NCI-H82 (cell line): Measurements from ENCODE around the gene KEL.

Source experiments
- DNase-seq: peaks from one replicate; lab custom pipeline; 2025; lab: John Stamatoyannopoulos, UW

KEL gene

DNA sequence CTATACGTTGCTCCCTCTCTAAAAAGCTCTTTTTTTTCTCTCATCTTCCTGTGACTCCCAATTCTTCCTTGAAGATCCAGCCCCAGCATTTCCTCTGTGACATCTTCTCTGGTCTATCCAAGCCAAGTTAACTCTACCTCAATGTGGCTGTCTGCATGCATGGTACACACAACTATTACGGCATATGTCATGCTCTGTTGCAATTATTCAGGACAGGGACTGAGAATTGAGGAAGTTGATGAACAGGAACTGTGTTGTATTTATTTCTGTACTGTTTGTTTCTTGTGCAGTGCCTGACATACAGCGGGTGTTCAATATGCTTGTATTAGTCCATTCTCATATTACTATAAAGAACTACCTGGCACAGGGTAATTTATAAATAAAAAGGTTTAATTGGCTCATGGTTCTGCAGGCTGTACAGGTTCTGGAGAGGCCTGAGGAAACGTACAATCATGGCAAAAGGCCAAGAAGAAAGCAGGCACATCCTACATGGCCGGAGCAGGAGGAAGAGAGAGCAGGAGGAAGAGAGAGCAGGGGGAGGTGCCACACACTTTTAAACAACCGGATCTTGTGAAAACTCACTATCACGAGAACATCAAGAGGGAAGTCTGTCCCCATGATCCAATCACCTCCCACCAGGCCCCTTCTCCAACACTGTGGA lies 34.9 kb downstream of the KEL start:
- no peak for DNase-seq

DNA sequence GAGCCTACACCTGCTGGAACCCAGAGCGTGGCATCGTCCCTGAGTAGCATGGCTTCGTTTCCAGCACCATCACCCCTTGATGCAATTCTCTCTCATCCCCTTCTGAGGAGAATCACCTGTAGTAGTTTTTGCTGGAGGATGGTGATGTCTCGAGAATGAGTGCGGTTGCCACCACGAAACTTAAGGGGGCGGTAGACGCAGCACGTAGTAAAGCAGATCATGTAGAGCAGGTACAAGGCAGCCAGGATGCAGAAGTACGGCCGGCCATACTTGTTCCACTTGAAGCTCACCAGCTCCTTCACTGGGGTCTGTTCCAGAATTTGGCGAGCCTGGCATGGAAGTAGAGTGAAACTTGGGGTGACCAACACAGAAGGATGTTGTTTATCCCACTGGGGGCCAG lies 36.8 kb downstream of the KEL start:
- DNase-seq = peak; percentile 16

DNA sequence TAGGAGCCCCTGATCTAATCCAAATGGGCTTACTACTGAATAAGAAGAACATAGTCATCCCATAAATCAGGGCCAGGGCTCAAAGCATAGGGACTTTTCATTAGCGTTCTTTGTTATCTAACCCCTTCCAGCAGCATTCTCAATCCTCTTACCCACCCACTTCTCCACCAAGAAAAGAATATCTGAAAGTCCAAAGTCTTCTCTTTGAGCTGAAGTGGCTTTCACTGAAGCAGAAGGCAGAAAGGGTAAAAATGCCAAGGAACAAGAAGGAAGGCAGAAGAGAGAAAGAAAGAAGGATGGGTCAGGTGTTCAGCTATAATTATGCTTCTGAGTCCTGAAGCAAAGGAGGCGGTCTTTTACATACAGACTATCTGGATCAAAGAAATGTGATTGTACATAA lies 38.8 kb downstream of the KEL start:
- DNase-seq = no peak

DNA sequence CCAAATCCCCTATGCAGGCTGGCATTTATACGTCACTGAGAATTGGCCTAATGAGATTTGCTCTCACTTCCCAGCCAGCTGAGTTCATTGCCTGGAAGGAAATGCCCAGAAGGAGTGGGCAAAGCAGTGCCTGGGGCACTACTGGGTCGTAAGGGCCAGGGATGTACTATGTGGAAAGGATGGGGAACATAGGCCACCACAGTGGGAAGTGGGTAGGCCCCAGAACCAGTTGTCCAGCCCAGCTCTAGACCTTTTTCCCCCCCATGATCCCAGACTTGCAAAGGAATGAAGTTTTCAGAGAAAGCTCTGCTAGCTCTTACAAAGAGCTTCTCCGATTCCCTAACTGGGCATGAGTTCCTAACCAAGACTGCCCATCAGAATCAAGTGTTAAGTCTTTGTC lies 42.5 kb downstream of the KEL start:
- DNase-seq = peak; percentile 68

DNA sequence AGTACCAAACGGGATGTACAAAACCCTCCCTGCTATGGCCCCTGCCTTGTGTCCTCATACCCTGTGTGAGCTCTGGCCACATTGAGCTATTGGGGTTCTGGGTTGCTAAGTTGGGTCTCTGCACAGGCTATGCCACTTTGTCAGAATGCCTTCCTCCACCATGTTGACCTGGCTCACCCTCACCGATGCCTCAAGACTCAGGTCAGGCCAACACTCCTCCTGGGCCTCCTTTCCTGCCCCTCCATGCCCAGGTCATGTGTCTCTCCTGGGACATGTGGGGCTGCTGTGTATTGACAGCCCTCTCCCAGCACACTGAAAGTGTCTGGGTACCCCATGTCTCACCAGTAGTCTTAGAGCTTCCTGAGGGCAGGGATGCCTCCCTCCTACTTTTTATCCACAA lies 43.3 kb downstream of the KEL start:
- DNase-seq = no peak

DNA sequence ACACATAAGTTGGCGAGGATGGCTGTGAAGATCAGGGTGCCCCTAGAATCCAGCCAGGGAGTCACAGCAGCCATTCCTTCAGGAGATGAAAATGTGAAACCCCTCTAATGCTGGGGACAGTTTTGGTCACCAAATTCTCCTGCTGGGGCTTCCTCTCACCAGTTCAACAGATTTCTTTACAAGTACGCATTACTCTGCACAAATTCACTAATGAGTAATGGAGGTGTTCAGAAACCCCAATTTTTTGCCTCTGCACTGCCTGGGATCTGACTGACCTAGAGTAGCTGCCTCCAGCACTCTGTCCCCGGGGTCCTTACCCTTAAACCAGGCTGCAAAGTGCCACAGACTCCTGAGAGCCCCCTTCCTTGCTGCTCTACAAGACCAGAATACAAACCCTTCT lies 44.7 kb downstream of the KEL start:
- DNase-seq = no peak

DNA sequence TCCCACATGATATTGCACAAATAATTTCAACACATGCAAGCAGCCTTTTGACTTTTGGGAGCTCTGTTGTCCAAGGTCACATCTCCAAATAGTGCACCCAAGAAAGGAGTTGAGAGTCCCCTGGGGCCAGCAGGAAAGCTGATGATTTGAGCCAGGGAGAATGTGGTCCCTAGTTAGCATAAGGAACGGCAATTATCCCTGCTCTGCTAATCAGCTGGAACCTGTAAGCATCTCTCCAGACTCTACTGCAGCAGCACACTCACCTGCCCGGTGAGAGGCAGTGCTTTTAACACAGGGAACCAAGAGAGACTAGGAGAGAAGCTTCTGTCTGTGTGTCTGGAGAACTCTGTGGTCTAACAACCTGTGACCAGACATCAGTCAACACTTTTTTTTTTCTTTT lies 45.7 kb downstream of the KEL start:
- DNase-seq = no peak

DNA sequence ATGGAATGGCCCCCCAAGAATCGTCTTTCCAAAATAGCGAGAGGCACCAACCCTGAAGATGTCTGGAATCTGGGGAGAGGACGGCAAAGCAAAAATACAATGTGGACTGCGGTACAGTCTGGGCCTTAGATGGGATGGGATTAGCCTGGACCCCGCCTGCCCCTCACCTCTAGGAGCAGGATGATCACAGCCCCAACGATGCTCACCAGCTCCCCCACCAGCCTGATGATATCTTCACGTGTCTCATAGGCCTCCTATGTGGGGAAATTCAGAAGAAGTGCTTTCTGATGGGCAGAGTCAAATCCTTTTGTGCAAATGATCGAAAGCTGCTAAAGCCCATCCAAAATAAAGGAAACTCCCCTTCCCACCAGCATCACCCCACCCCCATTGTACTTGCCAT lies 46.8 kb downstream of the KEL start:
- DNase-seq = no peak

DNA sequence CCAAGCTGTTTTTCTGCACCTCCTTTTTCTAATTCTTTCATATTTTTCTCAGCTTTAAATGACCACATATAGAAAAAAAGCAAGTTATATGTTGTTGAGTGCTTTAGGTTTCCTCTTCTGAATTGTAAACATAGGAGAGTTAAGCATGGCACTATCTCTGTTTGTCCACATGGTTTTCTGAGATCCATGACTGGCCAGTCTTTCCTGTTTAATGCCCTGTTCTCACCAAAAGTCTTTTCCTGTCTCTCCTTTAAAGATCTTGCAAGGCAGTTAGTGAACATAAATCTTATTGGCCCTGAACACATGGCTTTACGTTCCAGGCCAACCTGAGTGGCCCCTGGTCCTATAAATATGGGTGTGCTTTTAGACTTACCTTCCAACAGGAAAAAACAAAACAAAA lies 48.0 kb downstream of the KEL start:
- no peak for DNase-seq

DNA sequence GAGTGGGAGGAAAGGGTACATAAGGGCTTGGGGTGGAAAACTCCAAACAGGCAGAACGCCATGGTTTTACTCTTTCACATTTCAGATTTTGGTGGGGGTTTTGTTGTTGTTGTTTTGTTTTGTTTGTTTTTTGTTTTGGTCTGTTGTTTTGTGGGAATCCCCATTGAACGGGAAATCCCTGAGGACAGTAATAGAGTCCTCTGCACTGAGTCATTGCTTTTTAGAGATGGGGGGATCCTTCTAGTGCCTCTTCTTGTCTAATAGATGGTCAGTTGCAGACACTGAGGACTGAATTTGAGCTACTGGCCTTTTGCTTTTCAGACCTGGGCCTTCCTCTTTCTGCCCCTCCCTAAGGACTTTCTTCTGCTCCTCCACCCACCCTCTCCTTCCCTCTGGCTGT lies 48.6 kb downstream of the KEL start:
- DNase-seq = no peak

DNA sequence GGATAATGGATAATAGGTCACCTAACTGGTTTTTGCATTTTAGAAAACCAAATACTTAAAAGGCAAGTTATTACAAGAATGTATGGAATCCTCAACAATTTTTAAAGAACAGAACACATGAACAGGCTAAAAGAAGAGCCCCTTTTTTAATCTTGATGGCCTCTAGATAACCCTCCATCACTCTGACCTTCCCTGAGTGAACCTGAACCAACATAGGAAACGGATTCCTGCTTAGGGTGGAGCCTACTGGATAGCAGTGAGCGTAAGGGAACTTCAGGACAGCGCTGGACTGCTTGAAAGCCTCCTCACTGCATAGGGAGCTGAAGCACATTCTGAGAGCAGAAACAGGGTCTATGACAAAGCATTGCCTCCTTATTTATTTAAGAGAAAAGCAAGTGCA lies 49.1 kb downstream of the KEL start:
- no peak for DNase-seq

DNA sequence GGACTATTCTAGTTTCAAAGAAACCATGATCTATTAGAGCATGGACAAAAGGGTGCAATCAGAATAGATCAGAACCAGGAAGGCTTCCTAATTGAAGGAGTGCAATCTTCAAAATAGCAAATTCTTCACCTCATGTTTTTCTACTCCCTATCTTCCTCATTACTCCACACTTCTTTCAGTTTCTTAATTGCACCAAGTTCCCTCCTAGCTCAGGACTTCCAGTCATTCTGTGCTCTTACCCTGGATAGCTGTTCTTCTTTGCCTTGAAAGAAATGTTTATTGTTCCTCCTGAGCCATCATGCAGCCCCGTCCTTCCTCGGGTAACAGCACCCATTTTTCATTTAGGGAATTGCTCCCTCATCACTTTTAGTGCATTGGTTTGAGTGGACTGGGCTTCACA lies 51.7 kb downstream of the KEL start:
- no peak for DNase-seq

DNA sequence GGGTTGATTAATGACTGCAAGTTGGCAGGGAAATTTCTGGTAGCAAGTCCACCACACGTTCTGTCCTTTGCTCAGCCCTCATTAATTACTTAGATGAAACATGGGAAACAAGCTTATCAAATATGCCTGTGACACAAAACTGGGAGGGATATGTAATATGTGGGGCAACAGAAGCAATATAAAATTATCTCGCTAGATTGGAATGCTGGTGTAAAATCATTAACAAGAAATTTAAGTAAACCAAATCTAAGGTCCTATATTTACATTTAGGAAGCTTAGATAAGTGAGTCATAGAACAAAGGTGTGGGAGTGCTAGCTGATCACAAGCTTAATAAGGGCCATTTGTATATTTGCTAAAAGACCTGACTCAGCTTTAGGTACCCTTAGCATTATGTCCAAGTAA lies 52.1 kb downstream of the KEL start:
- DNase-seq = no peak

DNA sequence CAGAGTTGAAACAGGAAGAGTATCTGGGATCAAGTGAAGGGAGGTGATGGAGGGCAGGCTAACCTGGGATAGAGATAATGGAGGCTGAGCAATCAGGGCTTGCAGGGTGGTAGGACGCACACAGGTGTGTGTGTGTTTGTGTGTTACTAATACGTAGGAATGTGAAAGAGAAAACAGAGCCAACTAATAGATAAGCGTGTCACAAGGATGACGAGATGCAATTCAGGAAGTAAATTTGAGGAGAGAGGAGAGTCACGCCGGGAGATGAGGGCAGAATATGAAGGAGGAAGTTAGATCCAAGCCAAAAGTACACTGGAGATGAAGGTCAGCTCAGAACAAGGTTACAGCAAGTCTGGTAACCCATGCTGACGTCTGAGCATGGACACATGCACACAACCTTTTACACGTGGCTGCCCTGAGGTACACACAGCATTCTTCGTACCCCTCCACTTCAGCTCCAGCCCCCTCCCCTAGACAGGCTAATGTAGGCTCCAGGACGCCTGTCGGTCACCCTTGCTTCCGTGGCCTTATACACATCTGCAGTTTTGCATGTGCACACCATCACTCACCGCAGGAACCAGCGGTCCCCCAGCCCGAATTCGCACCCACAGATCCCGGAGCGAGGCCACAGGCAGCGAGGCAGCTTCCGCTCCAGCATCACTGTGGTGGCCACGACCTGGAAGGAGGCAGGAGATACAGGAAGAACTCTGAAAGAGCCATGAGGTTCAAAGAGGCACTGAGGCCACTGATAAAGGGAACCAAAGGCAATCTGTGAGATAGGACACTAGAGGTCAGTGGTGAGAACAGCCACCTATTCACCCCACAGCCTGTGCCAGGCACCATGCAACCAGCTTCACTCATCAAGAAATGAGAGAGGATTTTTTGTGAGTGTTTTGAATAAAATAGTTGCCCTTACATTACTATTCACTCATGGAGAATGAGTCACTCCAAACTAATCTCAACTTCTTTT lies 53.0 kb downstream of the KEL start:
- DNase-seq = peak; percentile 47

DNA sequence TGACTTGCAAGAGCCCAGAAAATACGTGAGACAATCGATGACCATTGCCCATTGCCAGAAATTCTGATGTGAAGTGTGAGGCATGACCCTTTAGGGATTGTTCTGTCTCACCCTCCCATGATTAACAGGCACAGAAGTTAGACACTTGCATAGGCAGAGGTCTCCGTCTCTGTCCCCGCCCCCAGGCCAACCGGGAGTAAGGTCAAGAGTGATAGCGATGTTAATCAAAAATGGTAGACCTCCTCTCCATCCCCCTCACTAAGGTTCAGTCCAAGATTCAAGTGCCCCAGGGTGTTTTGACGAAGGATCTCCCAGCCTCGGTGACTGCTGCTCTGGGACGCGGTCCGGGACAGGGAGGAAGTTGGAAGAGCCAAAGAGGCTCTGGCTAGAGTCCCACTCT lies 53.9 kb downstream of the KEL start:
- DNase-seq = no peak

DNA sequence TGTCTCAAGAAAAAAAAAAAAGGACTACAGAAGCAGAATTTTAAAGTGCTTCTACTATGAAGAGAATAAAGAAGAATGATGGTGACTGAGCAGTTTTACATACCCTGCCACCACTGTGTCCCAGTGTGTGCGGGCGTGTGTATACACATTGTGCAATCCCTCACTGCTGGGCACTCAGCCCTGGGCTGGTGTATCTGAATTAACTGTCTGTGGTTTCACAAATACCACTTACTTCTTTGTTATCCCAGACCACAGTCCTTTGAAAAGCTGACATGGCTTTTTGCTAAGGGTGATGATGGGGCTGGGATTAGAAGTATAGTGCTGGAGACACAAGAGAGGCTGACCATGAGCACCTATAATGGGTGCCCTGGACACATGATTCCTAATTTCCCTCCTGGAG lies 55.5 kb downstream of the KEL start:
- DNase-seq = no peak

DNA sequence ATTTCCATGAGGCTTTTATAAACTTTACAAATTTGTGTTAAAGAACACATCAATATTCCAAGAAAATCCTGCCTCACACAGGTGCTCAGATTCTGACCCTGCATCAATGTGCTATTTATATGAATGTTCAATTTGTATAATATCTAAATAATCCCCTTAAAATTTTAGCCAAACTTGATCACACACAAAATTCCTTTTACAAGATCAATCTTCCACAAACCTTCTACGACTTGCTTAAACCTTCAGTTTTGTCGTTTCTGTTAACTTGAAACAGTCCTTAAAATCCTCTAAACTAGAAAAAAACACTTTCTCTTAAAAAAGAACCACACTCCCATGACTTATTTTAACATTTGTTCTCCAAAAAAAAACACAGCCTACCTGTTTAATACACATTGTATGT lies 56.4 kb downstream of the KEL start:
- DNase-seq = no peak

DNA sequence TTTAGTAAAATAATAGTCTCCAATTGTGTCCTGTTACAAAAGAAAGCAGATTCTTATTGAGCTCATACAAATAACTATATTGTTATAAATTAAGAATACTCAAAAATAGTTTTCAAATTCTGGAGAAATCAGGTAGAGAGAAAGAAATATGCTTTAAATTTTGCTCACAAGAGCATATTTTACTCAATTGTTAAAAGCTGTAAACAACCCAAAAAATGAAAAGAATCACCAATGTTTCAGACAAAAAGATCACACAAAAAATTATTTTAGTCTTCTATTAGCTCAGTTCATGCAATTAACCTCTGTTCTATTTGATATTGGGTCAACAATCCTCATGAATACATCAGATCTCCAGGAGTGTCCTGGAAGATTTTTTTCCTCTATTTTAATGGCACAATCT lies 58.0 kb downstream of the KEL start:
- no peak for DNase-seq

DNA sequence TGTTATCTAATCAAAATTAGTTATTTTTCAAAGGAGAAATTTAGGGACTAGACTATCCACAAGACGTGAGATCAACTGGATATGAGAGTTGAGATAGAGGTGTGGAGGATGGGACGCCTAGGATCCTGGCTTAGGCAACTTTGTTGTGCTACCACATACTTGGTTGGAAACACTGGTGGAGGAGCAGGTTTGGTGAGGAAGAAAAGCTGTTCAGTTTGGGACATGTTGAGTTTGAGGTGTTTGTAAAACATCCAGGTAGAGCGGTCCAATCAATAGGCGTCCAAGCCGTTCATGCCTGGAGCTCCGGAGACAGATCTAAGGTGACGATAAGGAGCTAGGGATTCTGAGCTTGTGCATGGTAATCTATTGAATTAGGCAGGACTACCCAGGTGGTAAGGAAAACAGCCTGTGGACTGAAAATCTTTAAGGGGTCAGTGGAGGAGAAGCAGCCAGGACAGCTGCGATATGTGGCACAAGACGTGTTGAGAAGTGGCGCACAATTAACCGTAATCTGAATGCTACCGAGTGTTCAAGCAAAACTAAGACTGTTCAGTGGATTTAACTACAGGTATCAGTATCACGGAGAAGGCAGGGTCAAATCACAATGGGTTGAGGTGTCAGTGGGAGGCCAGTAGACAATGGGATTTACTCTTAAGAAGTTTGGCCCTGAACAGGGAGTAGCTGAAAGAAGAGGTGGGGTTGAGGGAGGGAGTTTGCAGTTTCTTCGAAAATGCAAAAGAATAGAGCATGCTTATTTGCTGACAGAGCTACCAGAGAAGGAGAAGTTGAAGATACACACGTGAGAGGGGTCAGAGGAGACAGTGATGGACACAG lies 60.5 kb downstream of the KEL start:
- DNase-seq = no peak

DNA sequence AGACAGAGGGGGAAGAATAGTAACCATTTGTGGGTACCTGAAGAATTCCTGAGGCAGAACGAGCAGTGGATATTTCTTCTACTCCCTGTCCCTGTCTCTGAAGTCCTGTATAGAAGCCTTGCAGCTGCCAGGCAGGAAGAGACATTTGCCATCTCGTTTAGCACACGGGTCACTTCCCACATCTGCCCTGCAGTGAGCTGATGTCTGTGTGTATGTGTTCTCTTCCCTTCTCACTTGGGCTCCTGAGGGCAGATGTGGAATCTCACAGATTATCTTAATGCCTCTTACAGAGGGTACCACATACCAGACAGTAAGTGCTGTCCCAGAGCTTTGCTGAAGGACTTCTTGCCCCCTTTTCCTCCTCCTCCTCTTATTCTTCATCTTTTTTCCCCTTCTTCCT lies 62.5 kb downstream of the KEL start:
- DNase-seq = no peak

DNA sequence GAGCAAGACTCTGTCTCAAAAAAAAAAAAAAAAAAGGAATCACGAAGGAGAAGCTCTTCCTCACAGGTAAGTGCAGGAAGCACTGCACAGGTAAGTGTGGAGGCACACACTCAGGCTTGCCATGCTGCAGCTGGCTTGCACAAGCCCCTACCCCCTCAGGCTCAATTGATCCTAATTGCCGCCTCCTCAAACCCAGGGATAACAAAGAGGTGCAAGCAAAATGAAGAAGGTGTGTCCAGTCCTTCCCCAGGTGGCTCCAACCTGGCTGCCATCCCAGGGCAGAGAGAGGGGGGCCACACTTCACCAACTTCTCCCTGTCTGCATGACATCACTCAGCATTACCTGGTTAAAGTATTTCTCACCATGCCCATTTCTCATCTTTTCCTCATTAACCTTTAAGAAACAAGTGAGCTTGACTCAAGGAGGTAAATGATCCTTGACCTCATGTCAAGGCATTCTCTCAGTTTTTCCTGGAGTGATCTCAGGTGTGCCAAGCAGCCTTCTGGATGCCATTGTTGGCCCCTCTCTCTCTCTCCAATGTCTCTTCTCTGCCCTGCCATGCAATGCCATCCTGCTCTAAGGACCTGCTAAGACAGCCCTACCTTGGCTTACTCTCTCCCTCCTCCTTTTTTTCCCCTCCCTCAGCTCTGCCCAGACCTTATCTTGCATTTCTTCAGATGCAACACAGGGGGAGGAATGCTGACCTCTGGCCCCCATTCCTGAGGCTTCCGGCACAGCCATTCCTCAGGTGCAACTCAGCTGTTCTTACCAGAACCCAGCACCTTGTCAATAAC lies 63.6 kb downstream of the KEL start:
- no peak for DNase-seq

DNA sequence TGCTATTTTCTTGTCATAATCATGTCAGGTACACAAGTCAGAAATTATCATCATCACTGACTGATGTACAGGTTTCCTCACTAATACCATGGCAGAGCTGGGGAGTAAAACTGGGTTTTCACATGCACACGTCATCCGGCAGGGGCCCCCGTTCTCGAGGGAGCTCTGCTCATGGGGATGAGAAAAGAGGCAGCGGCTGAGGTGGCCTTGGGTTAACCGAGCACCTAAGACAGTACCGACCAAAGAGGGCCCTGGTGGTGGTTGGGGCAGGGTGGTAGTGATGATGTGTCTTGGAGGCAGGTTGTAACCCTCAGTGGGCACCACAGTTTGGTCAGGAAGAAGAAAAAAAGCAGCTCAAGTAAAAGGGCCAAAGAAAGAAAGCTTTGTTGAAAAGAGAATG lies 64.5 kb downstream of the KEL start:
- DNase-seq = no peak
